Mammary epithelial cell (primary cell): Measurements from ENCODE around the gene BMP8B.
"Not testable (repeated sequence)": the region's sequence is repeated elsewhere in the genome, so short reads cannot be mapped to it uniquely, and the experiment has no call there.

Source experiments
- EZH2 ChIP-seq: IDR thresholded peaks from 2 replicates; pipeline ENCODE4 v1.6.1; 2012; ENCODE audit warnings: low read length, inconsistent platforms, borderline replicate concordance
- TF ChIP-seq, protein P1 (sequence below), 2 donors: IDR thresholded peaks in 1 of 2; conservative IDR thresholded peaks in 1 of 2; 2 replicates each; pipeline ENCODE4 v1.5.1; 2011 to 2012; ENCODE audit warnings: inconsistent platforms in 2 of 2, low read length in 2 of 2, mild to moderate bottlenecking in 2 of 2, control low read depth in 1 of 2, low read depth in 1 of 2; ENCODE audit not compliant: insufficient read depth in 1 of 2; ENCODE audit errors: extremely low read depth in 1 of 2

DNA sequence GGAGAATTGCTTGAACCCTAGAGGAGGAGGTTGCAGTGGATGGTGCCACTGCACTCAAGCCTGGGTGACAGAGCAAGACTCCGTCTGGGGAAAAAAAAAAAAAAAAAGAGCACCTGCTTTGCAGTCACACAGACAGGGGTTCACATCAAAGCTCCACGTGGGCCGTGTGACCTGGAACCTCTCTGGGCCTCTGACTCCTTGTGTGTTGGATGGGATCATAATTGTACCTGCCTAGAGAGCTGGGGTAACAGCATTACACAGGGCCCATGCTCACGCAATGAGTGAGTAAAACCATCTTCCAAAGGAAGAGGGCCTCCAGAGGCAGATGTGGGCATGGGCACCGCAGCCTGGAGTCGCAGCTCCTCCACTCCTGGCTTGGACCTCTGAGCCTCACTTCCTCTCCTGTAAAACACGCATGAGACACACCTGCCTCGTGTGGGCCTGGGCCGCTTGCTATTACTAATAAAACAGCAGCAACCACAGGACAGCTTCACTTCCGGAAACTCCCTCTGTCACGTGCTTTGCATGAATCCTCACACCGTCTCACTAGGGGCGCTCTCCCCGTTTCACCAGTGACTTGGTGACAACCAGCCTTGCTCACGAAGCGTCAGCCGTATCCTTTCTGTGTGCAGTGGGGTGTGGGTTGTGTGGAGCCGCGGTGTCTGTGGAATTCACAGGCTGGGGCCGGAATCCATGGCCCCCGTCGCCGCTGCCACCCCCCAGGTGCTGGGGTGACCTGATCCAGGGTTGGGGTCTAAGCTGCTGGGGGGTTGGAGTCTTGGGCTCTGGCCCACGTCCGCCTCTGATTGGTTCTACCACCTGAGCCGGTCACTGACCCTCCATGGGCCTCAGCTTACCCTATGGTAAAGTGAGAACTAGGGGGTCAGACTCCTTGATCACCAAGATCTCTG lies 10.4 kb upstream of the BMP8B start:
- TF ChIP-seq, protein P1, sequence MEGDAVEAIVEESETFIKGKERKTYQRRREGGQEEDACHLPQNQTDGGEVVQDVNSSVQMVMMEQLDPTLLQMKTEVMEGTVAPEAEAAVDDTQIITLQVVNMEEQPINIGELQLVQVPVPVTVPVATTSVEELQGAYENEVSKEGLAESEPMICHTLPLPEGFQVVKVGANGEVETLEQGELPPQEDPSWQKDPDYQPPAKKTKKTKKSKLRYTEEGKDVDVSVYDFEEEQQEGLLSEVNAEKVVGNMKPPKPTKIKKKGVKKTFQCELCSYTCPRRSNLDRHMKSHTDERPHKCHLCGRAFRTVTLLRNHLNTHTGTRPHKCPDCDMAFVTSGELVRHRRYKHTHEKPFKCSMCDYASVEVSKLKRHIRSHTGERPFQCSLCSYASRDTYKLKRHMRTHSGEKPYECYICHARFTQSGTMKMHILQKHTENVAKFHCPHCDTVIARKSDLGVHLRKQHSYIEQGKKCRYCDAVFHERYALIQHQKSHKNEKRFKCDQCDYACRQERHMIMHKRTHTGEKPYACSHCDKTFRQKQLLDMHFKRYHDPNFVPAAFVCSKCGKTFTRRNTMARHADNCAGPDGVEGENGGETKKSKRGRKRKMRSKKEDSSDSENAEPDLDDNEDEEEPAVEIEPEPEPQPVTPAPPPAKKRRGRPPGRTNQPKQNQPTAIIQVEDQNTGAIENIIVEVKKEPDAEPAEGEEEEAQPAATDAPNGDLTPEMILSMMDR (conservative IDR thresholded peaks at IDR 0.05 in 1 of 2, IDR thresholded peaks at IDR 0.05 in 1 of 2; ENCODE audit: extremely low read depth in 1 of 2, insufficient read depth in 1 of 2, low read depth in 1 of 2, low read length in 2 of 2): peak in 1 of 2 donors; percentile 12
- TF ChIP-seq EZH2: not testable (repeated sequence)
